Kasumi-1 (cell line): Measurements from ENCODE around the gene SPTY2D1.
"Not testable (repeated sequence)": the region's sequence is repeated elsewhere in the genome, so short reads cannot be mapped to it uniquely, and the experiment has no call there.

Source experiments
- DNase-seq, 2 experiments: peaks; one replicate each; lab custom pipeline; 2025; lab: John Stamatoyannopoulos, UW

SPTY2D1 gene

GRCh38 chr11:18634140-18635032 lies at the start of gene SPTY2D1:
SPTY2D1 (minus strand) TSS chr11:18634342; CDS start chr11:18634257, 85 bp downstream.
- DNase-seq: peak; percentile 98

- no peak for DNase-seq
Measured at GRCh38 chr11:18682466-18682865, 48.3 kb upstream of the SPTY2D1 start.

GRCh38 chr11:18681949-18682348 lies 47.8 kb upstream of the SPTY2D1 start:
- DNase-seq: not testable (repeated sequence)

GRCh38 chr11:18677560-18677959 lies 43.4 kb upstream of the SPTY2D1 start:
- no peak for DNase-seq

- DNase-seq: no peak
Measured at GRCh38 chr11:18676803-18677202, 42.7 kb upstream of the SPTY2D1 start.

GRCh38 chr11:18672209-18672608 lies 38.1 kb upstream of the SPTY2D1 start:
- DNase-seq: not testable (repeated sequence)

- no peak for DNase-seq
Measured at GRCh38 chr11:18671246-18671645, 37.1 kb upstream of the SPTY2D1 start.

- DNase-seq: no peak
Measured at GRCh38 chr11:18669711-18670110, 35.6 kb upstream of the SPTY2D1 start.

- no peak for DNase-seq
Measured at GRCh38 chr11:18669219-18669596, 35.1 kb upstream of the SPTY2D1 start.

- no peak for DNase-seq
Measured at GRCh38 chr11:18668131-18668530, 34.0 kb upstream of the SPTY2D1 start.

GRCh38 chr11:18665353-18665872 lies 31.3 kb upstream of the SPTY2D1 start:
- not testable (repeated sequence) for DNase-seq

- no peak for DNase-seq
Measured at GRCh38 chr11:18657673-18658072, 23.5 kb upstream of the SPTY2D1 start.

GRCh38 chr11:18650859-18651557 lies 16.9 kb upstream of the SPTY2D1 start:
- DNase-seq: peak; percentile 96 to 98

GRCh38 chr11:18650353-18650752 lies 16.2 kb upstream of the SPTY2D1 start:
- peak in 1 of 2 experiments; percentile 8 for DNase-seq

GRCh38 chr11:18643034-18643433 lies 8.9 kb upstream of the SPTY2D1 start:
- DNase-seq: not testable (repeated sequence)

- DNase-seq: no peak
Measured at GRCh38 chr11:18641677-18642076, 7.5 kb upstream of the SPTY2D1 start.

GRCh38 chr11:18633256-18634139 lies 644 bp downstream of the SPTY2D1 start:
- peak; percentile 3 to 41 for DNase-seq

- DNase-seq: no peak
Measured at GRCh38 chr11:18632841-18633240, 1.3 kb downstream of the SPTY2D1 start.

- DNase-seq: no peak
Measured at GRCh38 chr11:18624161-18624560, 10.0 kb downstream of the SPTY2D1 start.

- DNase-seq: no peak
Measured at GRCh38 chr11:18623707-18624106, 10.4 kb downstream of the SPTY2D1 start.

- no peak for DNase-seq
Measured at GRCh38 chr11:18618342-18619025, 15.7 kb downstream of the SPTY2D1 start.
